GM21390 (cell line): ENCODE results near the gene POLR3G.

Experiments
- ATAC-seq: cut with Tn5 transposase; IDR thresholded peaks from one replicate; pipeline ENCODE4 v1.9.1; 2021; ENCODE audit not compliant: unreplicated experiment

The POLR3G gene

GRCh38 chr5:90549729-90550275, 75.1 kb downstream of the POLR3G start:
- ATAC-seq, result no peak

GRCh38 chr5:90550963-90551362, 76.3 kb downstream of the POLR3G start:
- no peak for ATAC-seq

- ATAC-seq, result no peak
These were observed 76.7 kb downstream of the POLR3G start for GRCh38 chr5:90551376-90551775.

- ATAC-seq, result no peak
These were observed 79.0 kb downstream of the POLR3G start for GRCh38 chr5:90553711-90554110.

- no peak for ATAC-seq
These were observed 79.8 kb downstream of the POLR3G start for GRCh38 chr5:90554358-90555006.

- no peak for ATAC-seq
These were observed 81.0 kb downstream of the POLR3G start for GRCh38 chr5:90555666-90556065.

- ATAC-seq, result no peak
These were observed 82.7 kb downstream of the POLR3G start for GRCh38 chr5:90557391-90557790.

- ATAC-seq, result no peak
These were observed 83.2 kb downstream of the POLR3G start for GRCh38 chr5:90557871-90558270.

GRCh38 chr5:90558344-90559192, 83.9 kb downstream of the POLR3G start, which contains the start of gene ADGRV1:
ADGRV1 (plus strand) TSS chr5:90558797; CDS start chr5:90558896, 99 bp downstream.
- no peak for ATAC-seq

GRCh38 chr5:90560771-90561170, 86.1 kb downstream of the POLR3G start:
- no peak for ATAC-seq

GRCh38 chr5:90561766-90562165, 87.1 kb downstream of the POLR3G start:
- no peak for ATAC-seq

GRCh38 chr5:90562341-90562740, 87.7 kb downstream of the POLR3G start:
- ATAC-seq, result no peak

- no peak for ATAC-seq
These were observed 88.4 kb downstream of the POLR3G start for GRCh38 chr5:90563108-90563507.
